Stimulated activated CD8-positive, alpha-beta memory T cell treated with anti-CD3 and anti-CD28 coated beads, Interleukin-15, amount 100 ng/mL, for 1 hour (primary cell): Measurements from ENCODE around the gene MIPOL1.
"Not testable (repeated sequence)": the region's sequence is repeated elsewhere in the genome, so short reads cannot be mapped to it uniquely, and the experiment has no call there.

ENCODE experiments used
- DNase-seq: peaks from one replicate; pipeline ENCODE4 v3.0.0-alpha.2; 2020; ENCODE audit warnings: low read depth

The MIPOL1 gene

DNA sequence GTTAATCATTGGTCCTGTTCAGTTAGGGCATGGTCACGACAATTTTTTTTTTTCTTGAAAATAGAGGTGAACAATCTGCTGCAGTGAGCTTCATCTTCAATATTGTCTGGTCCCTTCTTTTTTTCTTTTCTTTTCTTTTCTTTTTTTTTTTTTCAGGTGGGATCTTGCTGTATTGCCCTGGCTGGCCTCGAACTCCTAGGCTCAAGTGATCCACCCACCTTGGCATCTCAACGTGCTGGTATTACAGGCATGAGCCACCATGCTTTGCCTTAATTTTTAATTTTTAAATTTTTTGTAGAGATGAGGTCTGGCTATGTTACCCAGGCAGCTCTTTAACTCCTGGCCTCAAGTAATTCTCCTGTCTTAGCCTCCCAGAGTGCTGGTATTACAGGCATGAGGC lies 36.5 kb downstream of the MIPOL1 start:
- DNase-seq, result no peak

DNA sequence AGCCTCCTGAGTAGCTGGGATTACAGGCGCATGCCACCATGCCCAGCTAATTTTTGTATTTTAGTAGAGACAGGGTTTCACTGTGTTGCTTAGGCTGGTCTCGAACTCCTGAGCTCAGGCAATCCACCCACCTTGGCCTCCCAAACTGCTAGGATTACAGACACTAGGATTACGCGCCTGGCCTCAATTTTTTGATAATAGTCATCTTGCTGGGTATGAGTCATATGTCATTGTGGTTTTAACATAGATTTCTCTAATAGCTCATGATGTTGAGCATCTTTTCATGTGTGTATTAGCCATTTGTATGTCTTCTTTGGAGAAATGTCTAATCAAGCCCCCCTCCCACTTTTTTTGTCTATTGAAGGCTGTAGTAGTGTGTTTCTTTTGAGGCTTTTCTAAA lies 38.3 kb downstream of the MIPOL1 start:
- not testable (repeated sequence) for DNase-seq

DNA sequence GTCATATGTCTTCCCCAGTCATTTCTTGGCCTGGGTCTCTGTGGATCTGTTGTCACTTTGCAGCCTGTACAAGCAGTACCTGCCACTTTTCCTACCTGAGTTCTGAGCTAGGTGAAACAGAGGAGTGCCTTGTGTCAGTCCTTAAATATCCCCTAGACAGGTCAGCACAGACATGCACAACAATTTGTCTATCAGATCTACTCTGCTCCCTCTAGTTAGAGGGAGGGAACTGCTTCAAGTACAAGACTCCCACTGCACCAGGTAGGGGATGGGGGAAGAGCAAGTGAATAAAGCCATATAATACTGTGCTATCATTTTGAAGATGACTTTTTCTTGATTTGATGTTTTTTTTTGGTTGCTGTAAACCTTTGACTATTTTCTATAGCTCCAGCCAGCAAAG lies 39.4 kb downstream of the MIPOL1 start:
- no peak for DNase-seq

DNA sequence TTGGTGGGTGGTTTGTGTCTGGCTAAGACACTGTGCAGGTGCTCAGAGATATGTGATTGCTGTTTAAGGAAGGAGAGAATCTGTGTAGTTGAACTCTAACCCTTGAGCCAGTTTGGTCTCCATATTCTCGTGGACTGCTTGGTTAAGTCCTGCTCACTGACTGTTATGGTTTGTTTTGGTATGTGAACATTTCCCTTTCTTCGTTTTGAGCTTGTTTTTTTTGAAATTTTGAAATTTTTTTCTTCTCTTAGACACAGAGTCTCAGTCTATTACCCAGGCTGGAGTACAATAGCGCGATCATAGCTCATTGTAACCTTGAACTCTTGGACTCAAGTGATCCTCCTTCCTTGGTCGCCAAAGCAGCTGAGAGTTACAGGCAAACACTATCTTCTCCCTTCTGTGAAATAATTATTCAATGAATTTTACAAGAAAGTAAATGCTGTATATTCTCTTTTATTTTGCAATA lies 40.0 kb downstream of the MIPOL1 start:
- DNase-seq, result no peak

DNA sequence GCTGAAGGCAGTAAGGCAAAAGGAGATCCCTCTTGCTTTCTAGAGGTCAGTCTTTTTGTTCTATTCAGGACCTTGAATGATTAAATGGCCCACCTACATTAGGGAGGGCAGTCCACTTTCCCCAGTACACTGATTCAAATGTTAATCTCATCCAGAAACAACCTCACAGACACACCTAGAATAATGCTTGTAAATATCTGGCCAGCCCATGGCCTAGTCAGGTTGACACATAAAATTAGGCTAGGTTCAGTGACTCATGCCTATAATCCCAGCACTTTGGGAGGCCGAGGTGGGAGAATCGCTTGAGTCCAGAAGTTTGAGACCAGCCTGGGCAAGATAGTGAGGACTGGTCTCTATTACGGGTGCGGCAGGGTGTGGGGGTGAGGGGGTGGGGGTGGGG lies 43.5 kb downstream of the MIPOL1 start:
- DNase-seq, result no peak

DNA sequence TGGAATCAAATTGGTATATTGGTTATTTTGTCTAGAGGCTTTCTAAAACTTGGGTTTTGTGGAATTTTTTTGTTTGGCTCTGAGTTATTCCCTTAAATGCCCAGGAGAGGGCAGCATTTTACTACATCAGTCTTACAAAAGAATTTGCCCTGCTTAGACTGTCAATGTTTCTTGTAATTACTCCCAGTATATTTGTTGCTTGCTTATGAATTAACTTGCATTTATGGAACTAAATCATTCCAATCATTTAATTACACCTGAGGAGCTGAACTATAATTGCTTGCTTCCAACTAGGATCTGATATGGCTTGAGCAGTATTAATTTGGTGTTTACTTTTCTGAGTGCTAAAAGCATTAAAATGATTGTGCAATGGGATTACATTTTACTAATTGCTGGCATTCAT lies 48.7 kb downstream of the MIPOL1 start:
- no peak for DNase-seq

DNA sequence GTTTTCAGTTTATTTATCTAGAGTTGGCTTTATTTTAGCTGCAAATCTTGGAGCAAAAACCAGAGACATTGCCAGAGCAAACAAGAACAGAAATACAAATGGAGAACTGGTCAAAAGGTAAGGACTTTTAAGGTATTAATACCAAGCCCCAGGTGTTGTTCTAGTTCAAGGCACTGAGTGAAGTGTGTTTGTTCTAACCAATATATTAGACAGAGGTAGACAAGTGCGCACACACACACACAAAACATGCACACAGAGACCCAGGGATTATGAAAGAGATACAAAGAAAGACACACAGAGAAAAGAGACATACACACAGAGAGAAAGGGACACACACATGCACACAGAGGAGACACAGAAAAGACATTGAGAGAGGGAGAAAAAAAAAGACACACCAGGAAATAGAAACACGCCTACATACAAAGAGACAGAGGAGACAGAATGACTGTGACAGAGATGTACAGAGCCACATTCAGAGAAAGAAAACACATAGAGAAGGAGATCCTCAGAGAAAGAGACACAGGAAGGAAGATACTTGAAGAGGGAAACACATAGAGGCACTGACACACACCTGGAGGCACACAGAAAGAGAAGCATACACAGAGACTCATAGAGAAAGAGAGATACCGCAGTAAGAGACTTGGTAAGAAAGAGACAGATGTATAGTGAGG lies 50.2 kb downstream of the MIPOL1 start:
- no peak for DNase-seq

DNA sequence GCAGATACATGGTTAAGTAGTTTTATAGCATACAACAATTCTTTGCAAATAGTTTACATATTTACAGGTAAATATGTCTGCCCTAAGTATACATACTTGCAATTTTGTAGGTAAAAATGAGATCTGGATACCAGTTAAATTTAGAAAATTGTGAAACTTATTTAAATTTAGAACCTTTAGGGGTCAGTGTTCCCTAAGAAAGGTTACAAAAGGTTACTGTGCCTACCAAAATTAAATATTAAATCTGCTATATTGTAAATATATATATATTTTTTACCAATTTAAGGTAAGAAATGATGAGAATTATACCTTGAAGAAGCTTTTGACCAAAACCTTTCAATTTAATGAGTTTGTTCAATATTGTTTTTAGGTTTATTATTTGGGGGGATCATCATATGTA lies 54.0 kb downstream of the MIPOL1 start:
- DNase-seq, result no peak

DNA sequence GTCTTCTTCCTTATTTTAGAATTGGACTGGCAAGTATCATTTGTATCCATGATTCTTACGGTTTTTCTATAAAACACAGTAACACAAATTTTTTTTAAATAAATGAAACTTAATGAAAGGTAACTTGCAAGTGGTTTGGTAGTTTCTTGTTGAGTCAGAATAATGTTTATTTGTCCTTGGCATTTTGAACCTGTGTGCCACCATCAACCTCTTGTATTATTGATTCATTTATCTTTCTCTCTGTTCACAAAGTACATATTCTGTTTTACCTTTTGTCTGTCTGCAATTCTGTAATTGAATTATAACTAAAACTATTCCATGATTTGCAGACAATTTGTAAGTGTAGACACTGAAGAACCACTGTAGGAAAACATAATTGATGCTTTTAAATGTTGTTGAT lies 54.7 kb downstream of the MIPOL1 start:
- DNase-seq, result no peak

DNA sequence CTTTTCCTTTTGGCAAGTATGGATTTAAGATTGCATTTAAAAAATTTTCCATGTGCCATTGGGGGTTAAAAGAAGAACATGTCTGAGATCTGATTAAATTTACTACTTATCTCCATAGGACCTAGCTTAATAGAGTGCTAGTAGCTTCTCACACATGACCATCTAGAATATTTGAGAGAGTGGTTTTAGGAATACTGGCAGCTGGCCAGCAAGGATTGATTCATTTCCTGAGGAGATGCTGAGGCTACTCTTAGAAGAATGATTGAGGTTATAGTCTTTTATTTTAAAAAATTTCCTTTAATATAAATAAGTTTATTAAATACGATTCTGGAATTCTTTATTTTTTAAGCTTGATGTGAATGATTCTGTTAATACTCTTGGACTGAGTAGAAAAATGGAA lies 56.2 kb downstream of the MIPOL1 start:
- DNase-seq, result no peak

DNA sequence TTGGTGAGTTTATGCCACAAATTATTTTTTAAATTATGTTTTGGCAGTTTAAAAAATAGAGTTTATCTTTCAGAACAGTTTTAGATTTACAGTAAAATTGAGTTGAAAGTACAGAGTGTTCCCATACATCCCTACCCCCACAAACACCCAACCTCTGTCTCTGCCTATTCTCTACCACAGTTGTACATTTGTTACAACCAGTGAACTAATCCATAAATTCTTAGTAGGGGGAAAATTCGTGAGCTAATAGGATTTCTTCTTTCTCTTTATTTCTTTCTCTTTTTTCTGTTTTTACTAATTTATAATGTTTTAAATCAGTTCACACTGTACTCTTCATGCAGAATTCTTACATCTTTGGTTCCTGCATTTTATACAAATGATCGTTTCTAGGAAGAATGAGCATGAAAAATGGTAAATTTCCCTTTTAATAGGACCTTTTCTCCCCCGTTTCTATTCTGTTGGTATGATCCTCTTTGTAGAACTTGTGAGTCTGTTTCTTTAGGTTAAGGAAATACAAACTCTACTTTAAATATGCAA lies 56.7 kb downstream of the MIPOL1 start:
- no peak for DNase-seq

DNA sequence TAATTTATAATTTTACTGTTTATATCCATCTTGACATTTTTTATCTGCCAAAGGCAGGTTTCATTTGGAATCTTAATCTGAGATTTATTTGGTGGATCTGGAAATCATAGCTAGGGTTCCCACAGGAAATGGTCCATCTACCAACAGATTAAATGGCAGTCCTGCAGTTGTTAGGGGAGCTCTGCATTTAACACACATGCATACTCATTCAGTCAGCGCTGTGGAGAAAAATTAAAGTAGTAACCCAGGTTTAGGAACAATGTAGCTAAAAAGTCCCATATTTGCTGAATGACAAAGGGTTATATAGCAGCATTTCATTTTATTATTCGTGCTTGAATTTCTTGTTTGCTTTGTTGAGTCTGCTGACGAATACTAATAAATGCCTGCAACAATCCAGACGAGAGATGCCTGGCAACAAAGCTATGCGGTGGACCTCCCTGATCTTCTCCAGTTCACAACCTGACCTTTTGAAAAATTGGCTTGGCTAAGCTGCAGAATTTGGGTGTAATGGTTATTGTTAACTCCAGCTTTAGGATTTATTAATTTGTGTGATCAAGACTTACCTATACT lies 59.8 kb downstream of the MIPOL1 start:
- no peak for DNase-seq

DNA sequence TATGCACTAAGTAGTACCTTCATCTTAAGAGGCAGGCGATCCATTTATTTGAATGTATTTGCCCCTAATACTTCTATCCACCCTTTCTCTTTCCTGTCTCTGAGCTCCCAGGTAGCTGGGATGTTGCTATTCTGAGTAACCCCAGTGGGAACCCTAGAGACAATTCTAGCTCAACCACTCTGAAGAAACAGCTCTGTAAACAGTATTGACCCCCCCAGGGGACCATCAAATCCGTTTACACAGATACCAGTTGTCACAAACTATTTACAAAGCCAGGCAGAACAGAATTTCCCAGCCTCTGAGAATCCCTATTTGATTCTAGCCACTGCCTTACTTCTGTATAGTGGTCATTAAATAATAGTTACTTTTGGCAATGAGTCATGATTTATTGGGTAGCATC lies 64.9 kb downstream of the MIPOL1 start:
- no peak for DNase-seq

DNA sequence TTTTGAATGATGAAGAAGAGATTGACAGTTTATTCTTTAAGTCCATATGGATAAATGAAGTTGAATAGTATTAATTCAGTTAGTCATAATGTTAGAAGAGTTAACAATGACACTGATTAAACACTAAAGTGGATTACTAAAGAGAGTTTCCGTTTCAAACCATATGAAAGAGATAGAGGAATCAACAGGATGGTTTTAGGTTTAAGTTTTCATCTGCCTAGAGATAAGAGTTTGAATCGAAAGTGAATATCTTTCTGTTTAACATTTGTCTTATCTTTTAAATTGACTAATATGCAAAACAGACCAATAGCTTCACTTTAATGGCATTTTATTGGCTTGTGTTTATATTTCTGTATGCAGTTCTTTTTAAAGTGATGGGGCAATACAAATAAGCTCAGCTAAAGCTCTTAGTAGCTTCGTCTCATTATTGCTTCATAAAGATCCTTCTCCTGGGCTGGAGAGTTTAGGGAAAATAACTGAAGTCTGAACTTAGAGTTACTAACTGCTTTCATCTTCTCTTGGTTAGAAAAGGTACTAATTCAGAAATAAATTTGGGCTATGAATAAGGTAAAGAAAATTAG lies 66.0 kb downstream of the MIPOL1 start:
- DNase-seq, result no peak

DNA sequence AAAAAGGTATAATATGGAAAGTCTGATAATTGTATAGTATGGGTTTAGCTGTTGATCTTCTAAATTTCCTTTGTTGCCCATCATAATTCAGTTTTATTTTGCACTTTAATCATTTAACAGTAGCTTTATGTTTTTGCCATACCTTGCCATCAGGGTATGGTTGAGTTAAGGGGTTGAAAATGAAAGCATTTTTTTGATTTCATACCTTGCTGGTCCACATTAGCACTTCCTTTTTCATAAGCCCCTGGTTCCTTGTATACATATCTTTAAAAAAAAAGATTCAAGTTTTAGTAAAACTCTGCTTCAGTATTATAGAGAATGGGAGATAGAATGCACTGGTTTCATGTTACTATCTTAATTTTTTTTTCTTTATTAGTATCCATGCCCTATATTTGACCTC lies 71.1 kb downstream of the MIPOL1 start:
- DNase-seq, result no peak

DNA sequence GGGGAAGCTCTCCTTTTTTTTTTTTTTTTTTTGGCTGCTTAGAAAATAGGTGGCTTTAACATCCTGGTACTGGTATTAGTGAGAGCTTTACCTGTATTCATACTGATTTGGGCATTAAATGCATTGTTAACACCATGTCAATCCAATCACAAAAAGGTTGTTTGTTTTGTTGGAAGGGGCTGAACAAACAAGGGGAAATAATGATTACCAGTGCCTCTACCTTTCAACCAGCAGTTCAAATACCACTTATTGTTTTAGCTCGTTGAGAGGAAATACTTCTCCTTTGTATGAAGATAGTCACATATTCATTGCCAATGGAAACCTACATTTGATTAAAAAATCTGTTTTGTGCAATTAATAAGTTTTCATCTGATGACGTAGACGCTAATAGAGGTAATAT lies 72.9 kb downstream of the MIPOL1 start:
- DNase-seq, result no peak

DNA sequence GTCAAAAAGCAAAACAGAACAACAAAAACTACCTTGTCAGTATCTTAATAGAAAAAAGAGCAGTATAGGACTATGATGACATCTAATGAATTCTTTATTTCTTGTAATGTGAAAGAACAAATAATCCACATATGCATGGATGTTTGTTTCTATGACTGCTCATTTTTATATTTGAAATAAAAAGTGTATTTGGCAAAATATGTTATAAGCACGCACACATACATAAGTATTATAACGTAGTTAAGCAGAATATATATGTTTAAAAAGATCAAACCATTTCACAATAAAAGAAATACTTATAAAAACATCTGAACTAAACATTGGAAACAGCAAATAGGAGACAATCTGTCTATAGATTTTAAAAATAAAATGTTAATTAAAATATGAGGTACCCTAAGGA lies 74.8 kb downstream of the MIPOL1 start:
- DNase-seq, result no peak

DNA sequence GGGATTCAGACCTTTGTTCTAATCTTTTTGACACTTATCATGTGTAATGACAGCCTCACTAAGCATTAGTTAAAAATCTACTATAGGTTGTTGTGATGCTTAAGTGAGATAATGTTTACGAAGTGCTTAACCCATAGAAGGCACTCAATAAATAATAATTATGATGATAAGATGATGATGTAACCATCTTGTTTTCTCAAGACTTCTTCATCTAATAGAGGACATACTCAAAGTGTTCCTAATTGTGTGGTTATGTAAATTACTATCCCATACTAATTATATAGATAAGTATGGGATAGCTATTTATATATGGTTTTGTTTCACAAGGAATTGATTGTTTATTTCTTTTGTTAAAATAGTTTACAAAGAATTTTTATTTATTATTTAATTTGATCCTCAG lies 76.9 kb downstream of the MIPOL1 start:
- no peak for DNase-seq

DNA sequence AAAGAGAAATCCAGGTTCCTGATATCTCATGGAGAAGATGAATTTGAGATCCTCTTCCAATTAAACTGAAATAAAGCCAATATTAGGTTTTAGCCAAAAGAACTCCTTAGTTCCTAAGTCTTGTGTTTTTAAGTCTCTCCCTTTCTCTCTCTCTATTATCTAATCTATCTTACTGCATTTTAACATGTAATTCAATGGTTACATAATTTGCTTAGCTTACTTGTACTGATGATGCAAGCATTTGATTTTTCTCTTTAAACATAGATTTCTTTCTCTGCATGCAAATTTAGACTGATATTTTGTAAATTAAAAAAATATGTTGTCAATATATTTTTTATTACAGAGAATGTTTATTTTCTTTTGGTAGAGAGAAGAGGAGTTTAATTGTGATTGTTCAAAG lies 78.2 kb downstream of the MIPOL1 start:
- DNase-seq, result no peak

DNA sequence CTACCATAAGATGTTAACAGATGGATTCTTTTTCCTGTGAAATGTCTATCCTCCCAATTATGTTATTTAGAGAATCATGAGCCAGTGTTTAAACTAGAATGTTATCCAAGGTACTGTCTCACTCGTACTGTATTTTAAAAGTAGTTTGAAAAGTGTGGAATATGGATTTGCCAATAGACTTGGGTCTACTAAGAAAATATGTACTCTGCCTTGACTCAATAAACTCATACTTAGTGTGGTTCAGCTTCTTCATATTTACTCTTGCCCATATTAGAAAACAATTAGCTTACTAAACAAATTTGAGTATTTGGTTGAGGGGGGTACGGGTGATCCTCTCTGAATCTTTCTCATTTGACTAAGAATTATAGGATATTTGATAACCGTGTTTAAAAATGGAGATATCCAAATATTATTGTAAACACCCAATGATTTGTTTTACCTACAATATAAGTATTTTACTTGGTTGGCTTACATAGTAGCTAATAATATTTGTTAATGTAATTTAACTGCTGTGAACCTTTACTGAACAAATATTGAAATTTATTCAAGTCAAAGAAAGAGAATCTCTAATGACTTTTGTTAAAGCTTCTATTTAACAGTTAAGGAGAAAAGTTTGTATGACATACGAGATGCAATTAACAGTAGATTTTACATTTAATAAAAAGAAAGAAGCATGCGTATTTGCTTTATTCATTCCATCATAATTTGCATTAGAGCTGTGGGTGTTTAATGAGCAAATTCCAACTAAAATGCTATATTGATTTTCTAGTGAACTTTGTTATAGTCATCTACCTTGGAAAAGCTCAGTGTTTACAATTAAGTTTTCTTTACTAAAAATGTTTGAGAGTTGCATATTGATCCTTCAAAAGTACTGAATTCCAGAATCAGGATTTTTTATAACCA lies 81.2 kb downstream of the MIPOL1 start:
- no peak for DNase-seq

DNA sequence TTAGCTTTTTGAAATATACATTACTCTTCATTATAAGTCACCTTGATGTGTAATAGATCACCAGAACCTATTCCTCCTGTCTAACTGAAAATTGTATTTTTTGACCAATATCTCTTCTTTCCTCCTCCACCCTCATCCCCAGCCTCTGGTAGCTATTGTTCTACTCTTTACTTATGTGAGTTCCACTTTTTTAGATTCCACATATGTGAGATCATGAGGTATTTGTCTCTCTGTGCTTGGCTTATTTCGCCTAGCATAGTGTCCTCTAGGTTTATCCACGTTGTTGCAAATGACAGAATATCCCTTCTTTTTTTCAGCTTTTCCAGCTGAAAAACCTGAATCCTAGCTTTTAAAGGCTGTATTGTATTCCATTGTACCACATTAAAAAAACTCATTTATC lies 82.1 kb downstream of the MIPOL1 start:
- DNase-seq, result no peak

DNA sequence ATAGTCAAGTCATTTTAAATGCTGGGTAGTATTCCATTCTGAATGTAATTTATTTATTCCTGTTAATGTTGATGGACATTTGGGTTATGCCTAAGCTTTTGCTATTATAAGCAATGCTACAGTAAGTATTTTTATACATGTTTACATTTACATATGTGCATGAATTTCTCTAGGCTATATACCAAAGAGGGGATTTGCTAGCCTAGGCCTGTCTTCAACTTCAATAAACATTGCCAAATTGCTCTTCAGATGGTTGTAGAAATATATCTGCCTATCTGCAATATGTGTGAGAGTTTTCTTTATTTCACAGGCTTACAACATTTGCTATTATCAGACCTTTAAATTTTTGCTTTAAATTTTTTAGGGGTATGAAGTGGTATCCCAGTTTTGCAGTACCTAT lies 87.0 kb downstream of the MIPOL1 start:
- DNase-seq, result no peak

DNA sequence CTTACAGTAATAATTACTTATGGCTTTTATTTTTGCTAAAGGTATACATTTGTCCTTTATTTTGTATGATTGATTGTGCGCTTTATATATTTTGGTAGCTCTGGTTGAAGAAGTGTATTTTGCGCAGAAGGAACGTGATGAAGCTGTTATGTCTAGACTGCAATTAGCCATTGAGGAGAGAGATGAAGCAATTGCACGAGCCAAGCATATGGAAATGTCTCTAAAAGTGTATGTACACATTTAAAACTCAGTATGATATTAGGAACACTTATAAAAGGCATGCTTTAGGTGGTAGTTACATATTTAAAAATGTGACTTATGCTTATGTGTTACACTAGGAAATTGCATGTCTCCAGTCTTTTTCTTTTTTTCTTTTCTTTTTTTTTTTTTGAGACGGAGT lies 87.5 kb downstream of the MIPOL1 start:
- no peak for DNase-seq
